ENCODE results near the gene CRK. TPM values are rescaled to one million over a fixed set of nuclear protein-coding genes. Genes with fewer than 3 reads are reported as not detected.

CRK gene
- total RNA-seq, result 46.3 TPM
- polyA plus RNA-seq (ENCODE audit: insufficient read depth in 1 of 8, insufficient read length in 8 of 8, low replicate concordance in 1 of 8), result 10 to 100 TPM; 34.0 to 56.1 (median 42.9) TPM
- long read RNA-seq, donor 1, transcript CRK-201 (3 exons, 3,880 nt), result major isoform, 6 of 12 reads
- long read RNA-seq, donor 1, transcript CRK-202 (3 exons, 3,675 nt), result major isoform, 6 of 12 reads
- long read RNA-seq, donor 1, partial matches to known transcripts, result 0 of 12 reads
- long read RNA-seq, donor 1, other reads (novel, unspliced or antisense), result 0 of 12 reads
- long read RNA-seq, donor 2, partial matches to known transcripts, result 0 of 3 reads
- long read RNA-seq, donor 2, other reads (novel, unspliced or antisense), result 0 of 3 reads
- long read RNA-seq, donor 3, transcript CRK-201 (3 exons, 3,880 nt), result major isoform, 7 of 14 reads
- long read RNA-seq, donor 3, transcript CRK-202 (3 exons, 3,675 nt), result major isoform, 7 of 14 reads
- long read RNA-seq, donor 3, partial matches to known transcripts, result 0 of 14 reads
- long read RNA-seq, donor 3, other reads (novel, unspliced or antisense), result 0 of 14 reads
- long read RNA-seq, donor 4, transcript CRK-202 (3 exons, 3,675 nt), result major isoform, 5 of 8 reads
- long read RNA-seq, donor 4, partial matches to known transcripts, result 0 of 8 reads
- long read RNA-seq, donor 4, other reads (novel, unspliced or antisense), result 0 of 8 reads
- long read RNA-seq, donor 5, transcript CRK-201 (3 exons, 3,880 nt), result major isoform, 21 of 44 reads
- long read RNA-seq, donor 5, transcript CRK-202 (3 exons, 3,675 nt), result minor isoform, 18 of 44 reads
- long read RNA-seq, donor 5, partial matches to known transcripts, result 5 of 44 reads
- long read RNA-seq, donor 5, other reads (novel, unspliced or antisense), result 0 of 44 reads
- long read RNA-seq, donor 6, transcript CRK-201 (3 exons, 3,880 nt), result minor isoform, 8 of 24 reads
- long read RNA-seq, donor 6, transcript CRK-202 (3 exons, 3,675 nt), result major isoform, 16 of 24 reads
- long read RNA-seq, donor 6, partial matches to known transcripts, result 0 of 24 reads
- long read RNA-seq, donor 6, other reads (novel, unspliced or antisense), result 0 of 24 reads
- long read RNA-seq, donor 7, transcript CRK-202 (3 exons, 3,675 nt), result minor isoform, 7 of 16 reads
- long read RNA-seq, donor 7, transcript CRK-201 (3 exons, 3,880 nt), result major isoform, 9 of 16 reads
- long read RNA-seq, donor 7, partial matches to known transcripts, result 0 of 16 reads
- long read RNA-seq, donor 7, other reads (novel, unspliced or antisense), result 0 of 16 reads
- long read RNA-seq, donor 8, transcript CRK-201 (3 exons, 3,880 nt), result major isoform, 16 of 20 reads
- long read RNA-seq, donor 8, partial matches to known transcripts, result 0 of 20 reads
- long read RNA-seq, donor 8, other reads (novel, unspliced or antisense), result 0 of 20 reads
- long read RNA-seq, donor 9, transcript CRK-202 (3 exons, 3,675 nt), result major isoform, 5 of 9 reads
- long read RNA-seq, donor 9, partial matches to known transcripts, result 0 of 9 reads
- long read RNA-seq, donor 9, other reads (novel, unspliced or antisense), result 0 of 9 reads
- long read RNA-seq, donor 10, transcript CRK-201 (3 exons, 3,880 nt), result major isoform, 10 of 14 reads
- long read RNA-seq, donor 10, partial matches to known transcripts, result 0 of 14 reads
- long read RNA-seq, donor 10, other reads (novel, unspliced or antisense), result 0 of 14 reads
- long read RNA-seq, donor 11, transcript CRK-201 (3 exons, 3,880 nt), result minor isoform, 5 of 12 reads
- long read RNA-seq, donor 11, transcript CRK-202 (3 exons, 3,675 nt), result major isoform, 7 of 12 reads
- long read RNA-seq, donor 11, partial matches to known transcripts, result 0 of 12 reads
- long read RNA-seq, donor 11, other reads (novel, unspliced or antisense), result 0 of 12 reads

- peaks cover 9% of the 10 kb centered on the region for H3K36me3 ChIP-seq (ENCODE audit: control insufficient read depth, insufficient read depth, low read length)
- no peaks in the 10 kb centered on the region for H3K27me3 ChIP-seq (ENCODE audit: control insufficient read depth, insufficient read depth, low read length)
- peak within 1 kb of the TSS; percentile 91 for H3K4me3 ChIP-seq (ENCODE audit: low read length)
- 0% methylated on average over 81 of the region's 93 CpGs for WGBS (ENCODE audit: insufficient coverage)
- peak; percentile 98 for DNase-seq
- peak within 1 kb of the TSS; percentile 96 for H3K27ac ChIP-seq (ENCODE audit: low read length)
- H3K9me3 ChIP-seq (replicated peaks; ENCODE audit: control insufficient read depth, low read depth, low read length), result no peaks in the 10 kb centered on the region
- peaks cover 15% of the 10 kb centered on the region for H3K4me1 ChIP-seq (ENCODE audit: control insufficient read depth, insufficient read depth, low read length)
These were observed at the start of gene CRK for GRCh38 chr17:1455797-1456599. Gene CRK, minus strand, starts transcription at chr17:1456232. Its CDS starts 115 bp downstream, at chr17:1456117.

DNA sequence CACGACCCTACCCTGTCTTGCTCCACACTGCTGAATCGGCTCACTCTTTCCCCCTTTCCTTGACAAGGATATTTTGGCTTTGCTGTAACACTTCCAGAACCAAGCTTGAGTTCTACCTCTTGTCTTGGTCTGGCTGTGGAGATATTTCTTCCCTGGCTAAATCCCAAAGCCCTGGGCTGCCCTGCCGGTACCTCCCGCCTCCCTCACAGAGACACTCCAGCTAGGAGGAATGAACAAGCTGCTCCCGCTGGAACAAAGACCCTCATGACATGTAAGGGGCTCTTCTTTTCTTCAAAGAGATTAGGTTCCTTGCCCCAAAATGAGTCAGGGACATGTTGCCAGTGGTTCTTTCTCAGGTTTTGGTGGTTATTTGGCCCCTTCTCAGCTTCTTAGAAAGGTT, 49.6 kb upstream of the CRK start:
- Histone ChIP-seq H3K4me1 (ENCODE audit: control insufficient read depth, insufficient read depth, low read length) (peaks cover 17% of the 10 kb centered on the region), H3K27ac (ENCODE audit: low read length) (peak overlapping the region; percentile 3), H3K4me3 (ENCODE audit: low read length) (no peak overlapping the region), H3K27me3 (ENCODE audit: control insufficient read depth, insufficient read depth, low read length) (no peaks in the 10 kb centered on the region), H3K36me3 (ENCODE audit: control insufficient read depth, insufficient read depth, low read length) (peaks cover 42% of the 10 kb centered on the region), H3K9me3 (replicated peaks; ENCODE audit: control insufficient read depth, low read depth, low read length) (no peaks in the 10 kb centered on the region)
- 82% methylated on average over 2 of the region's 5 CpGs for WGBS (ENCODE audit: insufficient coverage)
- no peak for DNase-seq

GRCh38 chr17:1504866-1505265, 48.8 kb upstream of the CRK start:
- no peak for DNase-seq
- peaks cover 43% of the 10 kb centered on the region for H3K36me3 ChIP-seq (ENCODE audit: control insufficient read depth, insufficient read depth, low read length)
- H3K4me1 ChIP-seq (ENCODE audit: control insufficient read depth, insufficient read depth, low read length), result peaks cover 16% of the 10 kb centered on the region
- WGBS (ENCODE audit: insufficient coverage), result no CpG with 5 or more reads among the region's 3 CpGs
- H3K4me3 ChIP-seq (ENCODE audit: low read length), result no peak overlapping the region
- H3K9me3 ChIP-seq (replicated peaks; ENCODE audit: control insufficient read depth, low read depth, low read length), result no peaks in the 10 kb centered on the region
- no peak overlapping the region for H3K27ac ChIP-seq (ENCODE audit: low read length)
- H3K27me3 ChIP-seq (ENCODE audit: control insufficient read depth, insufficient read depth, low read length), result no peaks in the 10 kb centered on the region

- H3K36me3 ChIP-seq (ENCODE audit: control insufficient read depth, insufficient read depth, low read length), result peaks cover 38% of the 10 kb centered on the region
- DNase-seq, result no peak
- peaks cover 16% of the 10 kb centered on the region for H3K4me1 ChIP-seq (ENCODE audit: control insufficient read depth, insufficient read depth, low read length)
- no peaks in the 10 kb centered on the region for H3K9me3 ChIP-seq (replicated peaks; ENCODE audit: control insufficient read depth, low read depth, low read length)
- H3K4me3 ChIP-seq (ENCODE audit: low read length), result no peak overlapping the region
- no peak overlapping the region for H3K27ac ChIP-seq (ENCODE audit: low read length)
- WGBS (ENCODE audit: insufficient coverage), result 52% methylated on average over 10 of the region's 10 CpGs
- no peaks in the 10 kb centered on the region for H3K27me3 ChIP-seq (ENCODE audit: control insufficient read depth, insufficient read depth, low read length)
These were observed 47.7 kb upstream of the CRK start for GRCh38 chr17:1503699-1504098.

DNA sequence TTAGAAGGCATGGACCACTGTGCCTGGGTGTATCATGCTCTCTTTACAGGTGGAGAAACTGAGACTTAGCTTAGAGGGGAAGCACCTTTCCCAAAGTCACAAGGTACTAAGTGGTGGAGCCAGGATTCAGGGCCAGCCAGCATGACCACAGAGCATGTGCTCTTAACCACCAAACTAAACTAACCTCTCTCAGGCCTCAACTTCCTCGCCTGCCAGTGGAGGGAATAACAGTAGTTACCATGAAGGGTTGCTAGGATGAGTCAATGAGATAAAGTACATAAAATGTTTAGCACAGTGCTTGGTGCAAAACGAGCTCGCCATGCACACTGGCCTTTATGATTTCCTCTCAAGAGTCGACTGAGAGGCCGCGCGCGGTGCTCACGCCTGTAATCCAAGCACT, 42.8 kb upstream of the CRK start:
- peaks cover 42% of the 10 kb centered on the region for H3K4me1 ChIP-seq (ENCODE audit: control insufficient read depth, insufficient read depth, low read length)
- 72% methylated on average over 3 of the region's 9 CpGs for WGBS (ENCODE audit: insufficient coverage)
- H3K4me3 ChIP-seq (ENCODE audit: low read length), result no peak overlapping the region
- no peaks in the 10 kb centered on the region for H3K9me3 ChIP-seq (replicated peaks; ENCODE audit: control insufficient read depth, low read depth, low read length)
- no peaks in the 10 kb centered on the region for H3K27me3 ChIP-seq (ENCODE audit: control insufficient read depth, insufficient read depth, low read length)
- DNase-seq, result no peak
- H3K36me3 ChIP-seq (ENCODE audit: control insufficient read depth, insufficient read depth, low read length), result peaks cover 26% of the 10 kb centered on the region
- no peak overlapping the region for H3K27ac ChIP-seq (ENCODE audit: low read length)

DNA sequence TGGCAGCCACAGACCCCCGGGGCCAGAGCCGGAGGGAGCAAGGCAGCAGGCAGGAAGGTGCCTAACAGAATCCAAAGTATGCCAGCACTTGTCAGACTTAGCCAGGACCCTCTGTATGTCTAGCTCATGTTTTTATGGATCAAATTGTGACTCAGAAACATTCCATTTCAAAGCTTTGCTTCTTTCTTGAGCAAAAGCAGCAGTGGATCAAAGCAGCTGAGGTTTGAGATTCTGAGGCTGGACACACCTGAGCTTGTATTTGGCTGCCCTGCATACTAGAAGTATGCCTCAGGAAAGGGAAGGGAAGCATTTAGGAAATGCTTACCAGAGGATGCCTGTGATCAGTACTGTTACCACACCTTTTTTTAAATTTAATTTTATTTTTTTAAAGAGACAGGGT, 42.2 kb upstream of the CRK start:
- Histone ChIP-seq H3K4me1 (ENCODE audit: control insufficient read depth, insufficient read depth, low read length) (peaks cover 48% of the 10 kb centered on the region), H3K36me3 (ENCODE audit: control insufficient read depth, insufficient read depth, low read length) (peaks cover 30% of the 10 kb centered on the region), H3K4me3 (ENCODE audit: low read length) (no peak overlapping the region), H3K9me3 (replicated peaks; ENCODE audit: control insufficient read depth, low read depth, low read length) (no peaks in the 10 kb centered on the region), H3K27me3 (ENCODE audit: control insufficient read depth, insufficient read depth, low read length) (no peaks in the 10 kb centered on the region), H3K27ac (ENCODE audit: low read length) (no peak overlapping the region)
- no peak for DNase-seq
- 63% methylated on average over 2 of the region's 2 CpGs for WGBS (ENCODE audit: insufficient coverage)

DNA sequence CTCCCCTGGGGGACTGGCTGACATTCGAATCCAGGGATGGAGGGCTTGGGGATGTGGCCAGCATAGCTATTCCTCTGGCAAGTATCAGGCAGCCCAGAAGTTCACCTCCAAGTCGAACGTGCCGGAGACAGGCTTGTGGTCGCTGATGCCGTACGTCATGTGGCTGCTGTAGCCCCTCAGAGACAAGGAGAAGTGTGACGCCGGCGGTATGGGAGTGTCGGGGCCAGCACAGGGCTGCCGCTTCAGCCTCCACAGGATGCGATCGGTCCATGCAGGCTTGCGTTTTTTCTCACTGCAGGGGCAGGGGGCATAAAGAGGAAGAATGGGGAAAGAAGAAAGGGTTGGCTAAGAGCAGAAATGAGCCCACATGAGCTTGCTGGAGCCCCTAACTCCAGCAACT, 41.8 kb upstream of the CRK start:
- WGBS (ENCODE audit: insufficient coverage), result 43% methylated on average over 10 of the region's 15 CpGs
- H3K4me3 ChIP-seq (ENCODE audit: low read length), result no peak overlapping the region
- H3K9me3 ChIP-seq (replicated peaks; ENCODE audit: control insufficient read depth, low read depth, low read length), result no peaks in the 10 kb centered on the region
- H3K36me3 ChIP-seq (ENCODE audit: control insufficient read depth, insufficient read depth, low read length), result peaks cover 30% of the 10 kb centered on the region
- peaks cover 52% of the 10 kb centered on the region for H3K4me1 ChIP-seq (ENCODE audit: control insufficient read depth, insufficient read depth, low read length)
- no peaks in the 10 kb centered on the region for H3K27me3 ChIP-seq (ENCODE audit: control insufficient read depth, insufficient read depth, low read length)
- DNase-seq, result no peak
- no peak overlapping the region for H3K27ac ChIP-seq (ENCODE audit: low read length)

GRCh38 chr17:1496869-1497268, 40.8 kb upstream of the CRK start:
- Histone ChIP-seq H3K27me3 (ENCODE audit: control insufficient read depth, insufficient read depth, low read length) (no peaks in the 10 kb centered on the region), H3K27ac (ENCODE audit: low read length) (peak overlapping the region; percentile 89), H3K36me3 (ENCODE audit: control insufficient read depth, insufficient read depth, low read length) (peaks cover 30% of the 10 kb centered on the region), H3K9me3 (replicated peaks; ENCODE audit: control insufficient read depth, low read depth, low read length) (no peaks in the 10 kb centered on the region), H3K4me1 (ENCODE audit: control insufficient read depth, insufficient read depth, low read length) (peaks cover 62% of the 10 kb centered on the region), H3K4me3 (ENCODE audit: low read length) (no peak overlapping the region)
- WGBS (ENCODE audit: insufficient coverage), result 64% methylated on average over 10 of the region's 14 CpGs
- peak; percentile 66 for DNase-seq
